Measurements from ENCODE around the gene ITPK1. TPM values are rescaled to one million over a fixed set of nuclear protein-coding genes. Genes with fewer than 3 reads are reported as not detected.

ITPK1 gene
- total RNA-seq, 4 donors from 2014 or later: 132 to 172 (median 157) TPM

DNA sequence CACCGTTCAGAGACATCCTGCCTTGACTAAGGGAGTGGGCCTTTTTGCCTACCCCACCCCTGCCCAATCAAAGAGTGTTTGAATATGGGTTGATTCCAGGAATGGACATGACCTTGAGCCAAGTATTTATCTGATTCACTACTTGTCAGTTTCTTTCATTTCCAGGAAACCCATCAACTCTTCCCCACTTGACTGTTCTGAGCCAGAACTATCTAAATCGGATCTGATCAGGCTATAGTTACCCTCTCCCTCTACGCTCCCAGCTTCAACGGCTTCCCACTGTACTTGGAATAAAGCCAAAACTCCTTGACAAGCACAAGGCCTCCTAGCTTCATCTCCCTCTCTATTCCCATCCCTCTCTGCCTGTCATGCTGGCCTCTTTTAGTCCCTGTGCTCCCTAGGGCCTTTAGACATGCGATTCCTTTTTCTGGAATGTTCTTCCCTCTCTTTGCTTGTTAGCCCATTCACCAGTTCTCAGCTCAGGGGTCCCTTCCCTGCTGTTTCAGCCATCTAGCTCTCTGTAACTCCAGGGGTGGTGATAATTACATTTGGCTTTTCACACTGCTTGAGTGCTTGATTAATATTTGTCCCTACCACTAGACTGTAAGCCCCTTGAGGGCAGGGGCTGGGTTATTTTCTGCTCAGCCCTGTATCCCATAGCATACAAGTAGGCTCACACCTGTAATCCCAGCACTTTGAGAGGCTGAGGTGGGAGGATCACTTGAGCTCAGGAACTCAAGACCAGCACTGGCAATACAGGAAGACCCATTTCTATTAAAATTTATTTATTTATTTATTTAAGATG, 5.5 kb upstream of the ITPK1 start:
- Histone ChIP-seq H3K4me1 (peaks cover 0 to 8% (median 0%) of the 10 kb centered on the region in 4 donors), H3K9me3 (no peaks in the 10 kb centered on the region), H3K36me3 (no peaks in the 10 kb centered on the region), H3K27me3 (no peaks in the 10 kb centered on the region), H3K27ac (no peak overlapping the region), H3K4me3 (no peak overlapping the region)
- no peak for TF ChIP-seq POLR2A (IDR thresholded peaks at IDR 0.05)
- TF ChIP-seq, protein P1, sequence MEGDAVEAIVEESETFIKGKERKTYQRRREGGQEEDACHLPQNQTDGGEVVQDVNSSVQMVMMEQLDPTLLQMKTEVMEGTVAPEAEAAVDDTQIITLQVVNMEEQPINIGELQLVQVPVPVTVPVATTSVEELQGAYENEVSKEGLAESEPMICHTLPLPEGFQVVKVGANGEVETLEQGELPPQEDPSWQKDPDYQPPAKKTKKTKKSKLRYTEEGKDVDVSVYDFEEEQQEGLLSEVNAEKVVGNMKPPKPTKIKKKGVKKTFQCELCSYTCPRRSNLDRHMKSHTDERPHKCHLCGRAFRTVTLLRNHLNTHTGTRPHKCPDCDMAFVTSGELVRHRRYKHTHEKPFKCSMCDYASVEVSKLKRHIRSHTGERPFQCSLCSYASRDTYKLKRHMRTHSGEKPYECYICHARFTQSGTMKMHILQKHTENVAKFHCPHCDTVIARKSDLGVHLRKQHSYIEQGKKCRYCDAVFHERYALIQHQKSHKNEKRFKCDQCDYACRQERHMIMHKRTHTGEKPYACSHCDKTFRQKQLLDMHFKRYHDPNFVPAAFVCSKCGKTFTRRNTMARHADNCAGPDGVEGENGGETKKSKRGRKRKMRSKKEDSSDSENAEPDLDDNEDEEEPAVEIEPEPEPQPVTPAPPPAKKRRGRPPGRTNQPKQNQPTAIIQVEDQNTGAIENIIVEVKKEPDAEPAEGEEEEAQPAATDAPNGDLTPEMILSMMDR (IDR thresholded peaks at IDR 0.05): no peak
- no peak for DNase-seq

DNA sequence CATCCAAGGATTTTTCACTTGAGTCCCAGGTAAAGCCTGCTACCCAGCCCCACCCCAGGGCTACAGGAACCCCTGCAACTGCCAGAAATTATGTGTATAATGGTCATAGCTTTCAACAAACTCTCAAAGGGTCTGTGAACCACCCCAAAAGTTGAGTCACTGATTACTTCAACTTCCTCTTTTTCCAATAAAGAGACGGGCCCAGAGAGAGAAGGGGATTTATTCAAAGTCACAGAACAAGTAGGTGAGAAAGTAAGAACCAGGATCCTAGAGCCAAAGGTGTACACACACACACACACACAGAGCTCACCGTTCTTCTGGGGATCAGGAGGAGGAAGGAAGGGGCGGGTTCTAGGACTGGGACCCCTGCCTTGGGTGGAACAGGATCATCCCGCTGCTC, 4.8 kb upstream of the ITPK1 start:
- Histone ChIP-seq H3K36me3 (no peaks in the 10 kb centered on the region), H3K27me3 (no peaks in the 10 kb centered on the region), H3K27ac (no peak overlapping the region), H3K4me3 (no peak overlapping the region), H3K9me3 (no peaks in the 10 kb centered on the region), H3K4me1 (peaks cover 0 to 9% (median 0%) of the 10 kb centered on the region in 4 donors)
- TF ChIP-seq POLR2A (IDR thresholded peaks at IDR 0.05): no peak
- TF ChIP-seq, protein P1 (IDR thresholded peaks at IDR 0.05): no peak
- DNase-seq: no peak

DNA sequence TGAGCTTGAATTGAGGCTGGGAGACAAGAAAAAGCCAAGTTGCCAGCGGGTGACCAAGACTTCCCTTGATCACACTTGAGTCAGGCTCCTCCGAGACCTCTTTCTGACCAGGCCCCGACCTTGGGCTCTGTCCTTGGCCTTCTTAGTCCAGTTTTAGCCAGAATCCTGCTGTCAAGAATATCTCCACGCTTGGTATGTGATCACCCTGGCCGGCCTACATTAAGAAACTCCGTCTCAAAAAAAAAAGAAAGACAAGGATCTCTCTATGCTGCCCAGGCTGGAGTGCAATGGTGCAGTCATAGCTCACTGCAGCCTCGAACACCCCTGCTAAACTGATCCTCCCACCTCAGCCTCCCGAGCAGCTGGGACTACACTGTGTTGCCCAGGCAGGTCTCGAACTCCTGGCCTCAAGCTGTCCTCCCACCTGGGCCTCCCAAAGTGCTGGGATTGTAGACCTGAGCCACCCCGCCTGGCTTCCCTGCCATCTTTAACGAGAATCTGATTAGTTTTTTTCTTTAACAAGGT, 1.0 kb upstream of the ITPK1 start:
- peaks cover 0 to 31% (median 14%) of the 10 kb centered on the region in 4 donors for H3K4me1 ChIP-seq
- no peaks in the 10 kb centered on the region for H3K9me3 ChIP-seq
- no peak for DNase-seq
- peak overlapping the region; percentile 98 to 100 (median 99) for H3K27ac ChIP-seq
- no peaks in the 10 kb centered on the region for H3K27me3 ChIP-seq
- H3K36me3 ChIP-seq: no peaks in the 10 kb centered on the region
- TF ChIP-seq POLR2A (IDR thresholded peaks at IDR 0.05): no peak
- TF ChIP-seq, protein P1 (IDR thresholded peaks at IDR 0.05): no peak
- peak overlapping the region; percentile 49 to 95 (median 66) for H3K4me3 ChIP-seq

DNA sequence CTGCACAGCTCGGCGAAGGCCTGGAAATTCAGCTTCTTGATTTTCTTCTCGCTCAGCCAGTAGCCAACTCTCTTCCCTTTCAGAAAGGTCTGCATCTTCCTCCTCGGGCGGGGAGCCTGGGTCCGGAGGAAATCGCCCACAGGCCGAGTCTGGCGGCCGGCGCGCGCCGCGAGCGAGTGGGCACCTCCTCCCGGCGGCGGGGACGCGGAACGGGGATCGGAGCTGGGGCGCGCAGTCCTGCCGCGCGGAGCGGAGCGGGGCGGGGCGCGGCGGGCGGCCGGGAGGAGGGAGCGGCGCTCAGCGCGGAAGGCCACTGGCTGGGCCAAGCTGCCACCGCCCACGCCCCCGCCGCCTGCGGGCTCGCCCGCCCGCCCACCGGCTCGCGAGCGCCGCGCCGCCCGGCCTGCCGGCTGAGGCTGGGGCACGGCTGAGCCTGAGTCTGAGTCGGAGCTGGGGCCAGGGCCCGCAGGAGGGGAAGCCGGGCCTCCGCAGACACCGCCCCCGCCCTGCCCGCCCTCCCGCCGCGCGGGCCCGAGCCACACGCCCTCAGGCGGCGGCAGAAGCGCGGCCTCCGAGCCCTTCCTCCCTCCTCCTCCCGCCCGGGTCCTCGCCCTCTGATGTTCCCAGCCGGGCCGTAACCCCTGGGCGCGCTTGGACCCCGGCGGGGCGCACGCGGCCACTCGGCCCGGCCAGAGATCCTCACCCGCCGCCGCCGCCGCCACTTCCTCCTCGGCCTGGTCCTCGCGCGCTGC, 480 bp downstream of the ITPK1 start:
- peak overlapping the region; percentile 49 to 95 (median 66) for H3K4me3 ChIP-seq
- H3K4me1 ChIP-seq: peaks cover 0 to 31% (median 14%) of the 10 kb centered on the region in 4 donors
- H3K27ac ChIP-seq: peak overlapping the region; percentile 98 to 100 (median 99)
- no peaks in the 10 kb centered on the region for H3K27me3 ChIP-seq
- peak; percentile 83 to 92 for TF ChIP-seq POLR2A (IDR thresholded peaks at IDR 0.05)
- TF ChIP-seq, protein P1 (IDR thresholded peaks at IDR 0.05): peak in 1 of 6 experiments; percentile 3
- H3K36me3 ChIP-seq: no peaks in the 10 kb centered on the region
- H3K9me3 ChIP-seq: no peaks in the 10 kb centered on the region
- DNase-seq: peak; percentile 81 to 95 (median 93)

DNA sequence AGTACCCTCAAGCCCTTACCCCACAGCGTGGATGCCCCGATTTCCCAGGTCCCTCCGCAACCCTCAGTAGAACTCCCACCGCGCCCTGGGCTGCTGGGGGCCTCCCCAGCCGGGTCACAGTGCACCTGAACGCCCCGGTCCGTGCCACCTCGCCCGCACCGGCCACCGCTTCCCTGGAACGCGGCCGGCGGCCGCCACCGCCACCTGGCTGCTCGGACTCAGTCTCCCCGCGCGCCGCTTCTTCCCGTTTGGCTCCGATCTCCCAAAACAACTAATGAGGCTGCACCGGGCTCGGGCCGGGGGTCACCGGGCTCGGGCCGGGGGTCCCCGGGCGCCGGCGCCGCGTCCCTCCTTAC, 1.0 kb downstream of the ITPK1 start:
- Histone ChIP-seq H3K27ac (peak overlapping the region; percentile 98 to 100 (median 99)), H3K27me3 (no peaks in the 10 kb centered on the region), H3K4me1 (peaks cover 0 to 31% (median 14%) of the 10 kb centered on the region in 4 donors), H3K4me3 (peak overlapping the region; percentile 49 to 95 (median 66)), H3K9me3 (no peaks in the 10 kb centered on the region), H3K36me3 (no peaks in the 10 kb centered on the region)
- DNase-seq: peak; percentile 38 to 71 (median 65)
- no peak for TF ChIP-seq POLR2A (IDR thresholded peaks at IDR 0.05)
- TF ChIP-seq, protein P1 (IDR thresholded peaks at IDR 0.05): peak in 1 of 6 experiments; percentile 3
